Measurements from ENCODE around the gene ERVMER34-1.

The ERVMER34-1 gene

DNA sequence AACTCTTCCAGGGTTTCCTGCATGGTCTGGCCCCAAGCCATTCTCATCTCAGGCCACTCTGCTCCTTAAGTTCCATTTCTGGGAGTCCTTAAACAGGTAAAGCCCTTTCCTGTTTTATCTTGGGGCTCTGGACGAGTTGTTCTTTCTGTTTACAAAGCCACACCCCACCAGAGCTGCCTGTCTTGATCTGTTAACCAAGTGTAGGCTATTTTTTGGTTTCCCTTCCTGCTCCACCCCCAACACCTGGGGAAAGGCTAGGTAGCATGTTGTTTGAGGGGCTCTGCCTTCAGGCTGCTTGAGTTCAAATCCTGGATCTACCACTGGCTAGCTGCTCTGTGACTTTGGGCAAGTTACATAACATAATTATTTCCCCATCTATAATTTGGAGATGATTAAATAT lies 40.0 kb downstream of the ERVMER34-1 start:
- no peak for ATAC-seq
- Mint-ChIP-seq H3K27ac (peak overlapping the region; percentile 96), H3K4me1 (peaks cover 49% of the 10 kb centered on the region), H3K4me3 (peak overlapping the region; percentile 84), H3K9me3 (no peaks in the 10 kb centered on the region), H3K36me3 (peaks cover 42% of the 10 kb centered on the region)
- DNase-seq (ENCODE audit: low spot score in 2 of 2), result no peak

DNA sequence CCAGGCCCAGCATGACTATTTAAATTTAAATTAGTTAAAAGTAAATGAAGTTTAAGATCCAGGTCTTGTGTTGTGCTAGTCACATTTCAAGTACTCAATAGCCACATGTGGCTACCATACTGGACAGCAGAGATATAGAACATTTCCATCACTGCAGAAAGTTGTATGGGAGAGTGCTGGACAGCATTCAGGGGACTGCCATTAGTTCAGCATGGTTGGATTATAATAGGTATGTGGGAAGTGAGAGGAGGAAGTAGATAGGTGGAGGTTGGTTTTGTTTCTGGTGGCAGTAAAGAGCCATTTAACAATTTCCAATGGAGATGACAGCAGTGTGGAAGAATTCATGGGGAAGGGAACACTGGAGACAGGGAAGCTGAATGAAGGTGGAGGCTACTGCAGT lies 42.1 kb downstream of the ERVMER34-1 start:
- no peak for ATAC-seq
- DNase-seq (ENCODE audit: low spot score in 2 of 2), result no peak
- no peaks in the 10 kb centered on the region for H3K9me3 Mint-ChIP-seq
- peaks cover 28% of the 10 kb centered on the region for H3K4me1 Mint-ChIP-seq
- H3K27ac Mint-ChIP-seq, result no peak overlapping the region
- H3K4me3 Mint-ChIP-seq, result no peak overlapping the region
- H3K36me3 Mint-ChIP-seq, result peaks cover 21% of the 10 kb centered on the region

DNA sequence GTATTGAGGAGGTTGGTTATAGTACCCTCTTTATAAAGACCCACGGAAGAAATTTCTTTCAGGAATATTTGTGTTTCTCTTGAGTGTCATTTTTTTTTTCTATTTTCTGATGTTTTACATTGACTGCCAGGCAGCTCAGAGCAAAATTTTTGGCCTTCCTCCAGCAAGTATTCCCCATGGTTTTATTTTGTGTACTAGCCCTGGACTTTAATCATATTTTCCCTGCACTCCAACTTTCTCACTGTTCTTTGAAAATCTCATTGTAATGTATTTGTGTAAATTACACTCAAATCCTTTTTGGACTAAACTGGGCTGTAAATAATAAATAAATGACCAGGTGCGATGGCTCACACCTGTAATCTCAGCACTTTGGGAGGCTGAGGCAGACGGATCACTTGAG lies 46.6 kb downstream of the ERVMER34-1 start:
- H3K9me3 Mint-ChIP-seq, result no peaks in the 10 kb centered on the region
- DNase-seq (ENCODE audit: low spot score in 2 of 2) (no peak), ATAC-seq (no peak)
- peaks cover 7% of the 10 kb centered on the region for H3K4me1 Mint-ChIP-seq
- H3K27ac Mint-ChIP-seq, result no peak overlapping the region
- no peaks in the 10 kb centered on the region for H3K36me3 Mint-ChIP-seq
- no peak overlapping the region for H3K4me3 Mint-ChIP-seq

DNA sequence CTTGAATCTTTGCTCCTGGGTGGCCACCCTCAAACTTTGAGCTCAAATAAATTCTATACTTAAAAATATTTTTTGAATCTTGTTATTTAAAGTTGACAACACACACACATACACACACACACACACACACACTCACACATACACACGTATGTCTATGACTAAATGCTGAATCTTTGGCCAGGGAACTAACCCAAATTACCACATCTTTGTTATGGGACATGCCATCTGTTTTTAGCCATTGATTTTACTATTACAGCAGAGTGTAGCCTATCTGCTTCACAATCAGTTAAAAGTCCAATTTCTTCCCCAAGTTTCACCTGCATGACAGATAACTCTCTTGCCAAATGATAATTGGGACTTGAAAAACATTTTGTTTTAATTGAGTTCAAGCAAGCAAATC lies 47.1 kb downstream of the ERVMER34-1 start:
- ATAC-seq, result no peak
- H3K4me3 Mint-ChIP-seq, result no peak overlapping the region
- no peaks in the 10 kb centered on the region for H3K36me3 Mint-ChIP-seq
- no peak overlapping the region for H3K27ac Mint-ChIP-seq
- DNase-seq (ENCODE audit: low spot score in 2 of 2), result no peak
- peaks cover 2% of the 10 kb centered on the region for H3K4me1 Mint-ChIP-seq
- no peaks in the 10 kb centered on the region for H3K9me3 Mint-ChIP-seq

DNA sequence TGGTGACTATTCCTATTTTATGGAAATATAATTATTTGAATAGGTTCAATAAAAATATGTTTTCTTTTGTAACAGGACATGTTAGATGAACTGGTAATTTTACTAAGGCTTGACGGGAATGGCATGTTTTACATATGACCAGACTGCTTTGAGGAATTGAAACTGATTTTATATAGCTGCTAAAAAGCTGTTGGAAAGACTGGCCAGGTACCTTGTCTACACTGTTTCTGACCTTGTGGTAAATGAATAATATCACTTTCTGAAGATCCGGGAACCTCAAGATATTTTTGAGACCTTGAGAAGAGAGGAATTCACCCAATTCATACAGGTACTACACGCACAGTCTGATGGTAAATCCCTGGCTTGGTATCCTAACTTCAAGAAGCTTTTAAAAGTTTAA lies 50.0 kb downstream of the ERVMER34-1 start:
- no peak overlapping the region for H3K4me3 Mint-ChIP-seq
- no peaks in the 10 kb centered on the region for H3K9me3 Mint-ChIP-seq
- no peak overlapping the region for H3K27ac Mint-ChIP-seq
- peaks cover 5% of the 10 kb centered on the region for H3K4me1 Mint-ChIP-seq
- no peaks in the 10 kb centered on the region for H3K36me3 Mint-ChIP-seq
- DNase-seq (ENCODE audit: low spot score in 2 of 2), result no peak
- ATAC-seq, result no peak

DNA sequence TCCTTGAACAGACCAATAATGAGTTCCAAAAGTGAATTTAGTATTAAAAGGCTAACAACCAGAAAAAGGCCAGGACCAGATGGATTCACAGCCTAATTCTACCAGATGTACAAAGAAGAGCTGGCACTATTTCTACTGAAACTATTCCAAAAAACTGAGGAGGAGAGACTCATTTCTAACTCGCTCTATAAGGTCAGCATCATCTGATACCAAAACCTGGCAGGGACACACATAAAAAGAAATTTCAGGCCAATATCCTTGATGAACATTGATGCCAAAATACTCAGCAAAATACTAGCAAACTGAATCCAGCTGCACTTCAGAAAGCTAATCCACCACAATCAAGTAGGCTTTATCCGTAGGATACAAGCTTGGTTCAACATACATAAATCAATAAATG lies 56.3 kb downstream of the ERVMER34-1 start:
- H3K36me3 Mint-ChIP-seq, result no peaks in the 10 kb centered on the region
- peaks cover 25% of the 10 kb centered on the region for H3K9me3 Mint-ChIP-seq
- H3K4me3 Mint-ChIP-seq, result no peak overlapping the region
- DNase-seq (ENCODE audit: low spot score in 2 of 2) (no peak), ATAC-seq (no peak)
- no peak overlapping the region for H3K27ac Mint-ChIP-seq
- H3K4me1 Mint-ChIP-seq, result peaks cover 6% of the 10 kb centered on the region

DNA sequence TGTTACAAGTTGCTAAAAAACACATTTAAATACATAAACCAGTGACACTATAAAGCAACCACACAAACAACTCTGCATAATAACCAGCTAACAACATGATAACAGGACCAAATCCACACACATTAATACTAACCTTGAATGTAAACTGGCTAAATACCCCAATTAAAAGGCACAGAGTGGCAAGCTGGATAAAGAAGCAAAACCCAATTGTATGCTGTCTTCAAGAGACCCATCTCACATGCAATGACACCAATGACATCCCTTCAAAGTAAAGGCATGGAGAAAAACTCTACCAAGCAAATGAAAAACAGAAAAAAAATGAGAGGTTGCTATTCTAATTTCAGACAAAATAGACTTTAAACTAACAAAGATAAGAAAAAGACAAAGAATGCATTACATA lies 57.7 kb downstream of the ERVMER34-1 start:
- Mint-ChIP-seq H3K9me3 (peaks cover 25% of the 10 kb centered on the region), H3K36me3 (no peaks in the 10 kb centered on the region), H3K4me1 (peaks cover 6% of the 10 kb centered on the region), H3K27ac (no peak overlapping the region), H3K4me3 (no peak overlapping the region)
- ATAC-seq (no peak), DNase-seq (ENCODE audit: low spot score in 2 of 2) (no peak)
